ENCODE measurements around the gene NUP88.

Gene NUP88

DNA sequence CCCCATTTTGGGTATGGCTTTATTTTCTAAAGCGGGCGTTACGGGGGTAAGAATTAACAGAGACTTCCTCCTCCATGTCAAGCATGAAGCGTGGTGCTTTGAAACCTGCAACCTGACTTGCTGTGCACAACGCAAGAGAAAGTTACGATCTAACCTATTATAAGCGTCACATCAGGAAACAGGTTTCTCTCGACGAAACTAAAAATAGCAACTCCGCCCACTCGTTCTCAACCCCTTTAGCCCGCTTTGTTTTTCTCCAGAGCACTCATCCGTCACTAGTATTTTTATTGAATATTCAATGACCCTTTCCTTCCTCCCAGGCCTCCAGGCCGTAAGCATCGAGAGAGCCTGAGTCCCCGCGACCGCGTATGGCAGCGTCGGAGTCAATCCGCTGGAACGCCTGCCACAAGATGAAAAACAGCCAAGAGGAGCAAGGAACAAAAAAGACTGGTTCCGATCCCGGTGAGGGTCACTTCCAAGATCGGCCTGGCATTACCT is 555 bp downstream of the NUP88 start:
- DNase-seq = peak; percentile 37 to 62 (median 50)

DNA sequence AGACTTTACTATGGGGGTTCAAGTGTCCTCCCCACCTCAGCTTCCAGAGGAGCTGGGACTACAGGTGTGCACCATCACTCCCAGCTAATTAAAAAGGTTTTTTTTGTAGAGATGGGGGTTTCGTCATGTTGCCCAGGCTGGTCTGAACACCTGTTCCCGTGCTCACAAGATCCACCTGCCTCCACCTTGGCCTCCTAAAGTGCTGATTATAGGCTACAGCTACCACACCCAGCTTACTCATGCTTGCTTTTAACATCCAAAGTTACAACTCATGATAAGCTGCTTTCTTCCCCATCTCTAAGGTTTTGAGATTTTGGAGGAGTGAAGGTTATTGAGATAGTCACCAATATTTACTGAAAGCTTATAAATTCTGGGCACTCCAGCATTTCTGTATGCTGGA is 2.6 kb downstream of the NUP88 start:
- DNase-seq = no peak

DNA sequence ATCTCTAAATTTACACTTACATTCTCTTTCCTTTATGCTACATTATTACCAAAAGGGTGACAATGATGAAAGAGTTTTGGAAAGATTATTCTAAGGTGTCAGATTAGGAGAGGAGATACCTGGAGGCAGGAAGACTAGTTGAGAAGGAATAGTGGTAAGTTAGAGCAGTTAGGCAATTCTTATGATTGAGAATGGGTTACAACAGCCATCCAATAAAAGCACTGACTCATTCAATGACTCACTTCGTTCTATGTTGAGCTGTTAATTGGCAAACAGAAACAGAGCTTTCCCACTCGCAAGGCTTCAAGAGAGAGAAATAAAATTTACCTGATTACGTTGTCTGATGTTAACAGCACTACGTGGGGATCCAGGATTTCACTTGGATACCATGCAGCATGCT is 5.8 kb downstream of the NUP88 start:
- DNase-seq = peak in 3 of 4 experiments; percentile 28 to 61 (median 49)

DNA sequence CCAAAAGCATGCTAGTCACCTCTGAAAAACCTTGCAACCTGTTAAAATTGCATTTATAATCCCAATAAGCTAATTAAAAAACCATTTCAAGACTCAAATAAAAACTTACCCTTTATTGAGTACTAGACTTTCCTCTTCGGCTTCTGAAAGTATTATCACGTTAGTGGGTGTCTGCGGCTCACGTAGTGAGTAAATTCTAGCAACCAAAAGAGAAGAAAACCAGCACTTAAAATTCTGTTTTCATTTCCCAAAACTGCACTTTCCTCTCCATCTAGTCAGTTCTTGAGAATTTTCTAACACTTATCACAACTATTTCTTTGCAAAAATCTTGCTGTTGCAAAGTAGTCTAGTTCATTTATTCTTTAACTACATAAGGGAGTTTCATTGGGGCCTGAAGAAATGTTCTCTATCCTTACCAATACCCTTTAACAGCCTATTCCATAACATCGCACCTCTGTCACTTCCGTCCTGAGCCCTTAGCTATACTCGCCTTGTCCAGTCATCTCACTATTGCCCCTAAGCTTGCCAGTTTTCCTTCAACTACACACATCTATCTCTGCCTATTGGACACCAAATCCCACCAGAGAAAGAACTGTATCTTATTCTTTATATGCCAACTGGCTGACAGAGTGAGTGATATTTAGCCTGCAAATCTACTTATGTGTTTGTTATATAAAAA is 8.7 kb downstream of the NUP88 start:
- DNase-seq = no peak

DNA sequence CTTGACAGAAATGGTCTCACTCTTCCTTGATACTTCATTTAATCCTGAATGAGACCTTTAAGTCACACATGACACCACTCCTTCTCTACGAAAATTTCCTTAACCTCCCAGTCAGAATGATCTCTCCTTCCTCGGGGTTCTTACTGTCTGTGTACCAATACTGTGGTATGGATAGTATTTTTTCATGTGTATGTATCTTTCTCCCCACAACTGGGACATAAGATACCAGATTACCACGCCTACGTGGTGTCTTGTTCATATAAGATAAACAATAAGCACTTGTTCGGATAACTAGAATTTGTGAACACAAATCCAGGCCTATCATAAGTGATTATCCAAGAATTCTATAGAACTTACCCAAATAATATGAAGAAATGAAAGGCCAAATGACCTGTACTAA is 11.3 kb downstream of the NUP88 start:
- no peak for DNase-seq

DNA sequence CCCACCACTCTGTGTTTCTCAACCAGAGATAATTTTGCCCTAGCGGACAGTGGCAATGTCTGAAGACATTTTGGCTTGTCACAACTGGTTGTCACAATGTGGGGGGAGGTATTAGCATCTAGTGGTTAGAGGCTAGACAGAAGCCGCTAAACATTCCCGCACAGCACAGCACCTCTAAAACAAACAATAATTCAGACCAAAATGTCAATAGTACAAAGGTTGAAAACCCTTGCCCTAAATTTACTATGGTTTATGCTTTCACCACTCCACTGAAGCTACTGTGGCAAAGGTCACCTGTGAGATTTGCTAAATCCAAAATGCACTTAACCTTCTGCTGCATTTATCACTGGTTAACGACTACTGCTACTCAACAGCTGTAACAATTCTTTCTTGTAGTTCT is 14.1 kb downstream of the NUP88 start:
- DNase-seq = no peak

DNA sequence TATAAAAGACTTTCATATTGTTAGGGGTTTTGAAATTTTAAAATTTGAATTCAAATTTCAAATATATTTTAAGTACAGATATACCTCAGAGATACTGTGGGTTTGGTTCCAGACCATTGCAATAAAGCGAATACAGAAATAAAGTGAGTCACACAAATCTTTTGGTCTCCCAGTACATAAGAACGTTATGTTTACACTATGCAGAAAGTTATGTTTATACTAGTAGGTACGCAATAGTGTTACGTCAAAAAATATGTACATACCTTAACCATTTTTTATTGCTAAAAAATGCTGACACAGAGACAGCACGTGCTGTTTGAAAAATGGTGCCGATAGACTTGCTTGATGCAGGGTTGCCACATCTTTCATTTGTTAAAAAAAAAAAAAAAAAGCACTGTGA is 19.7 kb downstream of the NUP88 start:
- DNase-seq = no peak

DNA sequence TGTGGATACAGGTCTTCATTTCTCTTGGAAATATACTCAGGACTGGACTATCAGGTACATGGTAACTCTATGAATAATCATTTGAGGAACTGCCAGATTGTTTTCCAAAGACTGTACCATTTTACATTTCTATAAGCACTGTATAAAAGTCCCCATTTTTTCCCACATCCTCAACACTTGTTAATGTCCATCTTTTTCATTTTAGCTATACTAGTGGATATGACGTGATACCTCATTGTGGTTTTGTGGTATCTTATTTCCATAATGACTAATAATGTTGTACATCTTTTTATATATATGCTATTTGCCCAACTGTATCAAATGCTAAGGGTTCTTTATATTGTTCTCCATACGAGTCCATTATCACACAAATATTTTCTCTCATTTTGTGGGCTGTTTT is 22.9 kb downstream of the NUP88 start:
- DNase-seq = no peak

DNA sequence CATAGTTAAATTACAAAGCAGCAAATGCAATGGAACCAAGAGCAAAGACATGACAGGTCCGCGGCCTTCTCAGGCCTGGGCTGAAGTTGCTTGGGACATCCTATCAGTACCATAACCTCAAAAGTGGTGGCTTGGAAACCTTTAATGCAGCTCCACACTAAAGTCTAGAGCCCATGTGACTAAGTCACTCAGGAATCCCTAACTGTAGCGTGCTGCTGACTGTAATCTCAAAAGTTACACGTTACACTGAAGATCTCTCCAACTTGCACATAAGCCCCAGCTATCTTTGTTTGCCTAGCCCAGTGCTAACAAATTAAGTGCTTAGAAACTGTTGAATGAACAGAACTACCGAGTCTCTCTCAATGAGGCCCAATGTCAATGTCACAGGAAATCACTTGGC is 27.8 kb downstream of the NUP88 start:
- no peak for DNase-seq

DNA sequence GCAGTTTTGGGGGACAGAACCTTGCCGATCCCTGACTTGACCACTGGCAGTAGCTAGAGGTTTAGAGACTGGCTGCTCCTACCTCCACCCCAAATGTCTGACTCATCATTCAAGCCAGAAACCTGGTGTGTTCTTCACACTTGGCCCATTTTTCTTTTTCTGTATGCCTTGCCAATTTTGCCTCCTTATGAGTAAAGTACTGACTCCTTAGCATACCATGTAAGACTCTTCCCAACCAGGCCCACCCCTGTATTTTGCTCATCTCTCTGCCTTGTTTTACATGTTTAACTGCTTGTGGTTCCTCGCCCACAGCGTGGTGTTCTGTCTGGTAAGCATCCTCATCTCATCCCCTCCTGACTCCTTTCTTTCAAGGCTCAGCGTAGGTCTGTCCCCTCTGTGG is 37.9 kb downstream of the NUP88 start:
- DNase-seq = no peak

DNA sequence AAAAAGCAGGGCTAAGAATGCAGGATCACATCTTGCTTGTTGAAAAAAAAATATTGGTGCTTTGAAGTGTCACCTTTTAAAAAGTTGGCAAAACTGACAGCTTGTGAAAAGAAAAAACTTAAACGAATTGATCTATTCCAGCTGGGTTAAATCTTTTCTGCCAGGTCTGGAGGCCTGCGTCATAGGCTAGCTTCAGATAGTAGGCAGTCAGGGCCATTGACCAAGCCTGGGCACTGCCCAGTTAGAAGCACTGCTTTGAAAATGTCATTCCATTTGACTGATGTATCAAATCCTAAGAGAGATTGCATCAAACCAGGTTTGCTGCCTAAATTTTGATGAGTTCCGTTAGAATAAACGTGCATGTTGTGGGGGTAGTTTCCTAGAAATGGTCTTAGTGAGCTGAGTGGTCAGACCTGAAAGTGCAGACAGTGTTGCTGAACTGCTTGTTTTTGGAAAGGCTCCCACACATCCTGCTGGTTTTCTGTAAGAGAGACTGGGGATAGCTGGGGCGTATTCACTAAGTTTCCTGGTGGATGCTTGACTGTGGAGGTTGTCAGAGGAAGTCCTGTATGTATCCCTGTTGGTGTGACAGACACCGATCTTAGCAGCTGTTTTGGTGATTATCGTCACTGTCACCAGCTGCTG is 38.8 kb downstream of the NUP88 start:
- DNase-seq = no peak

DNA sequence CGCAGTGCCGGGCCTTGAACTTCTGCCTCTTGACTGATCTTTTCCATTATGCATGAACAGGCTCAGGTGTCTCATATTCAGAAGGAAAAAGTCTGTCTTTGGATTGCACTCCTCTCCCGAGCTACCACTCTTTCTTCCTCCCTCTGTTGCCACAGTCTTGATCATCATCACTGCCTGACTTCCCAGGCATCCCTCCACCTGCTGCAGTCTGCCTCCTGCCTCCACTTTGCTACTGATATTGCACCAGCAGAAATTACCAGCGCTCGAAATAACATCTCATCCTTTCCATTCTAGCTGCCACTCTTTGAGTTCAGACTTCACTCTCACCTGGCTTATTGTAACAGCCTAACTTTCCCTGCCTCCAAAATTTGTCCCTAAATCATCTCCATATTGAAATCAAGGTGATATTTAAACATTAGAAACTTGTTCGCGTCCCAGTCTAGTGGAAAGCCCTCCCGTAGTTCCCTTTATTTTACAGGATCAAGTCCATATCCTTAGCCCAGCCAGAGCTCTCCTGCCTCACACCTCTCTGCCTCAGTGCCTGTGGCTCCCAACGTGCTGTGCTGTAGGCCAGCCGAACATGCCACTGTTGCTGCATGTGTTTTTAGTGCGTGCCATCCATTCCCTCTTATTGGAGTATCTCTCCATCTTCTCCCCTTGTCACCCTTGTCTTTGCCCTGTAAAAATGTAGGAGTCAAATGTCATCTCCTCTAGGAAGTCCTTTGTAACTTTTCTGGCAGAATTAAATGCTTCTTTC is 39.9 kb downstream of the NUP88 start:
- no peak for DNase-seq

DNA sequence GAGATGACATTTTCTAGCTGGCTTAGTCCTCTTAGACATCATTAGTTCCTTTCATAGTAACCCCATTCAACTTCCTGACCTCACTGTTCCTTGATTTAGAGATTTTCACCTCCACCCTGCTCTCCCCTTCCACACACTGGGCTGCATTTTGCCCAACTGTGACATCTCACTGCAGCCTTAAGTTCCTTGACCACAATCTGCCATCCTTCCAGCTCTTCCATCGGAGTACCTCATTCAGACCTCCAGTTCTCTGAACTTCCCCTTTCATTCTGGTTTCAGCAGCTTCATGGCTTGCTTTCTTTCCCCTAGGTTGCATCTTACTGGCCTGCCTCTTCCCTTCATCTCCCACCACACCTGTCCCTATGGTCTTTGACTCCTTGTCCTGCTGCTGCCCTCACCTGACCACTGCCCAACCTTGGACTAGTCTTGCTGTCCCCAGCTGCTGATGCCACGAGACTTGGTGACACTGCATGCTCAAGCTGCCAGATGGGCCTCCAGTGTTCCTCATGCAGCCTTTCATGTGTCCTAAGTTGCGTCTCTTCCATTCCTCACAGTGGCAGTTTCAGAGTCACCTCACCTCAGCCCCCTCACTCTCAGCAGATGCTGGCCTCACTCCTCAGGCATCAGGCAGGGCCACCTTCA is 40.8 kb downstream of the NUP88 start:
- DNase-seq = peak in 3 of 4 experiments; percentile 12 to 24 (median 23)

DNA sequence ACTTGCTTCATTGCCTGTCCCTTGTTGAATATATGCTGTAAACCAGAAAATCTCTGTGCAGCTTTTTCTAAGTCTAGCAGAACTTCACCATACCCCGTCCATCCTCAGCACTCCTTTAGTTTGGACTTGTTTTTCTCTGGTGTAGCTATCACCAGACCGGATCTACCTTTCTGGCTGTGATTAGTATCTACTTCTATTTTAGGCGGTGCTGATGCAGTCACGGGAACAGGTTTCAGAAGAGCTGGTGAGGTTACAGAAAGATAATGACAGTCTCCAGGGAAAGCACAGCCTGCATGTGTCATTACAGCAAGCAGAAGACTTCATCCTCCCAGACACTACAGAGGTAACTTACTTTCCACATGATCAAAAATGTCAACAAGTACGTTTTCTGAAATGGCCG is 46.4 kb downstream of the NUP88 start:
- DNase-seq = no peak

DNA sequence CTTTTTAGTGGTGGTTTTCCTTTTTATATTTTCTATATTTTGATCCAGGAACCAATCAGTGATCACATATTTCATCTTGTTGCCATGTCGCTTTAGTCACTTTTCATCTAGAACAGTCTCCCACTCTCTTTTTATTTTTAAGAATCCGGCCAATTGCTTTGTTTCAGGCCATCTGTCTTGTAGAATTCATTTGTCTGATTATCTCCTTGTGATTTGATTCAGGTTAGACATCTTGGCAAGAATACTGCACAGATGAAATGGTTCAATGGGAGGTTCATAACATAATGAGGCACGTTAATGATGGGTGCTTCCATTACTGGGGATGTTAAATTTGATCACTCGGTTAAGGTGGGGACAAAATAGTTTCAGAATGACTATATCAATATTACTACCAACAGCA is 49.1 kb downstream of the NUP88 start:
- no peak for DNase-seq

DNA sequence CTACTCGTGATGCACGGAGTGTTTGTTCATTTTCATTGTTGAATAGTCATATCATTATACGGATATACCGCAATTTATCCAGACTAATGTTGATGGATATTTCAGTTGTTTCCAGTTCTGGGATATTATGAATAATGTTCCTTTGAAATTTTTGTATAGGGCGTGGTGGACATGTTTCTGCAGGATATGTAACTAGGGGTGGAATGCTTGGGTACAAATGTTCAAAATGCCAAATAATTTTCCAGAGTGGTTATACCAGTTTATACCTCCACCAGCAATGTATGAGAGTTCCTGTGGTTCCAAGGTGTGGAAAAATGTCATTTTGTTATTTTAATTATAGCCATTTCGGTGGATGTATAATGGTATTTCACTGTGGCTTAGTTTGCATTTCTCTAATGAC is 53.6 kb downstream of the NUP88 start:
- DNase-seq = no peak

DNA sequence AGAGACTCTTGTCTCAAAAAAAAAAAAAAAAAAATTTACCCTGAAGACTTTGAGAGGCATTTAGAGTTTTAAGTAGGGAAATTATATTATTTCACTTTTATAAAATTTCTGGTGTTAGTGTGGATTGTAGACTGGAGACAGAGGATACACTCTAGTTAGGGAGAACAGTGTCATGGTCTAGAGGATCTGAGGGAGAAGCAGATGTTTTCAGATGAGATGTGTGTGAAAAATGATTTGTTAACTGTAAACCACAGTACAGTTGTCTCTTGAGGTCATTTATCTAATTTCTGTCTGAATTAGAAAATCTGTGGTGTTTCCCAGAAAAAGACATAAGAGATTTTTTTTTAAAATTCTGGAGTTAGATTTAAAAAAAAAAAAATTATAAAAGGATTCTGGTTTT is 54.8 kb downstream of the NUP88 start:
- no peak for DNase-seq

DNA sequence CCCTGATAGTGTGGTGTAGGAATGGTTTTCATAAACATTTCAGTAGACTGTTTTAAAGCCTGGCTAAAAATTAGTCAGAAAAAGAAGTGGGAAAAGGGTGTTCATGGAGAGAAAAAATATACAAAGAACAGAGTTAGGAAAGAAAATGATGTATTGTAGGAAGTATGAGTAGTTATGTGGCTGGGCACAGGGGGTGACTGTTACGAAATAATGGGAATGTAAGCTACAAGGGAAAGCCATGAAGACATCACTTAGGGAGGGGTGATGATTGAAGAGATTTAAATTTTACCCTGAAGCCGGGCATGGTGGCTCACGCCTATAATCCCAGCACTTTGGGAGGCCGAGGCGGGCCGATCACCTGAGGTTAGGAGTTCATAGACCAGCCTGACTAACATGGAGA is 55.3 kb downstream of the NUP88 start:
- DNase-seq = no peak

DNA sequence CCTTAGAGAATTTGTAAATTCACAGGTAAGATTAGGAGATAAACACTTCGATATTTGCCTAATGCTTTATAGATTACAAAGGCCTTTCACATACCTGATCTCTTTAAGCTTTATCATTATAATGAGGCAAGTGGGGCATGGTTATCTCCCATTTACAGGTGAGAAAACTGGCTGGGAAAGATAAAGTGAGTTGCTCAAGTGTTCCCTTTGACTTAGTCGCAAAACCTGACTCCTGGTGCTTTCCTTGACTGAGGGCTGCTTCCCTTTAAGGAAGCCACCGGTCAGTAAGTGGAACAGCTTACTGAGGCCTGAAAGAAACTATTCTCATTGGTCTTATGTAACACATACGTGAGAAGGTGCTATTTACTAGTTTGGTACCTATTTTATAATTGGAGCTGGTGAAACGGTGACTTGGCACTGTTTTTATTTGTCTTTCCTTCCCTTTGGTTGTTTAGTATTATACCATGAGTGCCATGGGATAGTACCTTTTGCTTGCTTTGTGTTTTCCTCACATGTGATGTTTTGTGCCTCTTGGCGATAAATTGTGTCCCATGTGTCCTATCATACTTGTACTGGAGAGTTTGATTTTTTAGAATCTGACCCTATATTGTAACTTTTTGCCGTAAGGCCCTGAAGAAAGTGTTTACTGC is 57.2 kb downstream of the NUP88 start:
- DNase-seq = no peak

DNA sequence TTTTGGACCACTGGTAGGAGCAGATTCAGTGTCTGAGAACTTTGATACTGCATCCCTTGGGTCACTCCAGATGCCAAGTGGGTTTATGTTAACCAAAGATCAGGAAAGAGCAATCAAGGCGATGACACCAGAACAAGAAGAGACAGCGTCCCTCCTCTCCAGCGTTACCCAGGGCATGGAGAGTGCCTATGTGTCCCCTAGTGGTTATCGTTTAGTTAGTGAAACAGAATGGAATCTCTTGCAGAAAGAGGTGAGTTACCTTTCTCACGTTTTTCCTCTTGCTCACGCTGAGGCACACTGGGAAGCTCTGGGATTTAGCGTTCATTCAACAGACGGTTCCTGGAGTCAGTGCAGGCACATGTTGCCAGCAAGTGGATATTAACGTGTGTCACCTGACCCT is 58.0 kb downstream of the NUP88 start:
- DNase-seq = no peak

DNA sequence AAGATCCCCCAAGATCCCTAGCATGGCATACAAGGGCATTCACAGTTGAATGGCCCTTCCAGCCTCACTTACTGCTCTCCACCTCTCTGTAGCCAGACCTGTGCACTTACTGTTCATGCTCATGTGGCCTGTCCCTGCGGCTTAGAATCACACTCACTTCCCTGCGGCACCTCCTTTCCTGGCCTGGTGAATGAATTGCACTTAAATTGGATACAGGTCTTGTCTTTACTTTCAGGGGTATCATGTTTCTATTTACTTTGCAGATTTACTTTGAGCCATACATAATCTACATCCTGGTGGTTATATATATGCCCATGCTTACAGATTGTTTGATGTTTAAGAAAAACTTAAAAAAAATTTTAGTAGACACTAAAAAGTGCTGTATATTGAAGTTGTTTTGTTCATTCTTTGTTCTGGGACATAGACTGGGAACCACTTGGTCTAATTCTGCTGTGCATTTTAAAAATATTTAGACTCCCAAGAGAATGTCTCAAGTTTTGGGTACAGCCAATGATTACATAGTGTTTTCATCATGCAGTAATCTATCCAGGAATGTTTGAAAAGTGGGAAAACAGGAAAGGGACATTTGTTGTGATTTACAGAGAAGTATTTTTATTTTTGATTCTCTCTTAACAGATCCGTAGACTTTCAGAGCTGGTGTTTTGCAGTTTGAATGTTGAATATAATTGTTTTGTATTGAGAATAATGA is 63.9 kb downstream of the NUP88 start:
- DNase-seq = no peak

DNA sequence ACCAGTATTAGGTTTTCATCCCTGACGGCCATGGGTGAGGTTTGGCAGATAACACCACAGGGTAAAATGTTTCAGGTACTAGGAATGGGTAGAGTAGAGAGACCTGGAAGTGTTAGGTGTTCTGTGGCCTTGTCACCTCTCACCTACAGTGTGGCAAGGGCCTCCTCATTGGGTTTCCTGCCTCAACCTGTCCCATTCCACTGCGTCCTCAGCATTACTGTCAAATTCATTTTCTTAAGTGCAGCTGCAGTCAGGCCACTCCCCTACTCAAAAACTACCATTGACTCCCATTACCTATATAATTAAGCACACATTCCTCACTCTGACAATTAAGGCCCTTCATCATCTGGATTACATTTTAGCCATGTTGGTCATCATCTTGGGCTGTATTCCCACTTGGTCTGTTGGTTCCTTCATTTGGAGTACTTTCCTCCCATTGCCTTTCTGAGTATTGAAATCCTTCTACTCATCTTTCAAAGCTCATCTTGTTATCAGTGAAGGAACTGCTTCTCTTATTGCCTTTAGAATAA is 64.5 kb downstream of the NUP88 start:
- DNase-seq = no peak
